DND-41 (cell line): ENCODE results near the gene CABLES2.

Source experiments
- ATAC-seq: fragments of 200-7000 bp; cut with Tn5 transposase; 3 replicates; pipeline ENCODE4 v1.9.1; 2021; ENCODE audit warnings: low read depth; ENCODE audit not compliant: insufficient read depth
- DNase-seq: peaks from one replicate; pipeline ENCODE4 v3.0.0-alpha.2; 2020
- H2AFZ ChIP-seq: 2 replicates; pipeline ENCODE4 v1.6.0; 2012; ENCODE audit warnings: low read depth, low read length
- H3K27ac ChIP-seq: 2 replicates; pipeline ENCODE4 v1.5.1; 2012; ENCODE audit warnings: low read length, inconsistent platforms
- H3K27me3 ChIP-seq: fragments of 200-600 bp; sonication (generic); 2 replicates; pipeline ENCODE4 v1.6.0; 2012; ENCODE audit warnings: low read length, mild to moderate bottlenecking, inconsistent platforms; ENCODE audit not compliant: insufficient read depth, poor library complexity
- H3K36me3 ChIP-seq: 2 replicates; pipeline ENCODE4 v1.5.1; 2012; ENCODE audit warnings: low read length, inconsistent platforms; ENCODE audit not compliant: insufficient read depth
- H3K4me1 ChIP-seq: 2 replicates; pipeline ENCODE4 v1.5.1; 2012; ENCODE audit warnings: mild to moderate bottlenecking, low read length; ENCODE audit not compliant: insufficient read depth
- H3K4me2 ChIP-seq: 2 replicates; pipeline ENCODE4 v1.6.0; 2012; ENCODE audit warnings: mild to moderate bottlenecking, moderate library complexity, low read length, inconsistent platforms; ENCODE audit not compliant: insufficient read depth
- H3K4me3 ChIP-seq, 2 experiments: fragments of 200-600 bp in 1 of 2; shearing (Covaris generic) in 1 of 2; 2 replicates each; pipeline ENCODE4 v1.5.1; 2012 to 2016; ENCODE audit warnings: inconsistent platforms in 2 of 2, low read length in 2 of 2, mild to moderate bottlenecking in 2 of 2, low read depth in 1 of 2, moderate library complexity in 1 of 2
- H3K79me2 ChIP-seq: 2 replicates; pipeline ENCODE4 v1.6.0; 2012; ENCODE audit warnings: low read length, inconsistent platforms; ENCODE audit not compliant: insufficient read depth
- H3K9ac ChIP-seq: 2 replicates; pipeline ENCODE4 v1.6.0; 2012; ENCODE audit warnings: low read depth, mild to moderate bottlenecking, inconsistent platforms, low read length, moderate library complexity
- H3K9me3 ChIP-seq: 2 replicates; pipeline ENCODE4 v1.5.1; 2012; ENCODE audit warnings: low read length, moderate library complexity, mild to moderate bottlenecking, inconsistent platforms; ENCODE audit not compliant: insufficient read depth, severe bottlenecking
- H4K20me1 ChIP-seq: 2 replicates; pipeline ENCODE4 v1.6.0; 2012; ENCODE audit warnings: low read length; ENCODE audit not compliant: insufficient read depth
- CTCF ChIP-seq: IDR thresholded peaks from 2 replicates; pipeline ENCODE4 v1.5.1; 2012; ENCODE audit warnings: borderline replicate concordance, low read length, moderate library complexity, mild to moderate bottlenecking; ENCODE audit not compliant: poor library complexity, severe bottlenecking; ENCODE audit errors: extremely low read depth
- EZH2 ChIP-seq: IDR thresholded peaks from 3 replicates; pipeline ENCODE4 v1.6.1; 2012; ENCODE audit warnings: borderline replicate concordance, low read depth, mild to moderate bottlenecking, moderate library complexity, low read length, inconsistent platforms; ENCODE audit not compliant: severe bottlenecking

CABLES2 gene

GRCh38 chr20:62361799-62362589, 45.1 kb downstream of the CABLES2 start:
- no peaks in the 10 kb centered on the region for H3K4me1 ChIP-seq

GRCh38 chr20:62360854-62361798, 46.0 kb downstream of the CABLES2 start:
- no peak for DNase-seq
- Histone ChIP-seq H3K9ac (no peak overlapping the region), H2AFZ (no peak overlapping the region), H3K4me2 (no peak overlapping the region), H3K27me3 (peaks cover 2% of the 10 kb centered on the region), H3K27ac (no peak overlapping the region), H4K20me1 (peaks cover 15% of the 10 kb centered on the region), H3K4me1 (no peaks in the 10 kb centered on the region), H3K9me3 (no peaks in the 10 kb centered on the region), H3K36me3 (no peaks in the 10 kb centered on the region), H3K79me2 (no peaks in the 10 kb centered on the region), H3K4me3 (no peak overlapping the region)
- ATAC-seq, result no peak
- TF ChIP-seq EZH2 (no peak), CTCF (no peak)

More at GRCh38 chr20:62361799-62362589, 45.1 kb downstream of the CABLES2 start:
- no peak for ATAC-seq
- Histone ChIP-seq H3K27me3 (peaks cover 2% of the 10 kb centered on the region), H3K27ac (no peak overlapping the region), H3K4me2 (no peak overlapping the region), H3K9ac (no peak overlapping the region), H3K79me2 (no peaks in the 10 kb centered on the region), H3K4me3 (no peak overlapping the region), H2AFZ (no peak overlapping the region), H4K20me1 (peaks cover 15% of the 10 kb centered on the region), H3K36me3 (no peaks in the 10 kb centered on the region), H3K9me3 (no peaks in the 10 kb centered on the region)
- TF ChIP-seq EZH2 (no peak), CTCF (no peak)
- no peak for DNase-seq

- Histone ChIP-seq H3K27me3 (no peaks in the 10 kb centered on the region), H3K27ac (no peak overlapping the region), H4K20me1 (peaks cover 15% of the 10 kb centered on the region), H3K36me3 (no peaks in the 10 kb centered on the region), H3K9ac (no peak overlapping the region), H3K4me3 (no peak overlapping the region), H3K4me1 (no peaks in the 10 kb centered on the region), H2AFZ (no peak overlapping the region), H3K4me2 (no peak overlapping the region), H3K9me3 (no peaks in the 10 kb centered on the region), H3K79me2 (no peaks in the 10 kb centered on the region)
- ATAC-seq (no peak), DNase-seq (no peak)
- TF ChIP-seq EZH2, result no peak
- no peak for TF ChIP-seq CTCF
Measured at GRCh38 chr20:62359491-62360121, 47.5 kb downstream of the CABLES2 start.
